Retinal pigment epithelial cell (primary cell): ENCODE measurements around the gene GPSM3.
A peak's percentile ranks its signal among the peaks of the same experiment; 100 is the strongest.

Experiments used
- DNase-seq: peaks from one replicate; pipeline ENCODE4 v3.0.0-alpha.2; 2010; ENCODE audit warnings: low read depth
- H3K4me3 ChIP-seq: 2 replicates; pipeline ENCODE4 v1.5.1; 2011; ENCODE audit warnings: mild to moderate bottlenecking, low read length, control low read depth, moderate library complexity
- TF ChIP-seq, protein P1 (sequence below): conservative IDR thresholded peaks from 2 replicates; pipeline ENCODE4 v1.5.1; 2011; ENCODE audit warnings: low read depth, low read length, control low read depth, inconsistent platforms

GPSM3 gene

GRCh38 chr6:32152769-32153563 is 39.5 kb downstream of the GPSM3 start:
- TF ChIP-seq, protein P1, sequence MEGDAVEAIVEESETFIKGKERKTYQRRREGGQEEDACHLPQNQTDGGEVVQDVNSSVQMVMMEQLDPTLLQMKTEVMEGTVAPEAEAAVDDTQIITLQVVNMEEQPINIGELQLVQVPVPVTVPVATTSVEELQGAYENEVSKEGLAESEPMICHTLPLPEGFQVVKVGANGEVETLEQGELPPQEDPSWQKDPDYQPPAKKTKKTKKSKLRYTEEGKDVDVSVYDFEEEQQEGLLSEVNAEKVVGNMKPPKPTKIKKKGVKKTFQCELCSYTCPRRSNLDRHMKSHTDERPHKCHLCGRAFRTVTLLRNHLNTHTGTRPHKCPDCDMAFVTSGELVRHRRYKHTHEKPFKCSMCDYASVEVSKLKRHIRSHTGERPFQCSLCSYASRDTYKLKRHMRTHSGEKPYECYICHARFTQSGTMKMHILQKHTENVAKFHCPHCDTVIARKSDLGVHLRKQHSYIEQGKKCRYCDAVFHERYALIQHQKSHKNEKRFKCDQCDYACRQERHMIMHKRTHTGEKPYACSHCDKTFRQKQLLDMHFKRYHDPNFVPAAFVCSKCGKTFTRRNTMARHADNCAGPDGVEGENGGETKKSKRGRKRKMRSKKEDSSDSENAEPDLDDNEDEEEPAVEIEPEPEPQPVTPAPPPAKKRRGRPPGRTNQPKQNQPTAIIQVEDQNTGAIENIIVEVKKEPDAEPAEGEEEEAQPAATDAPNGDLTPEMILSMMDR, result no peak
- DNase-seq, result no peak
- peak overlapping the region; percentile 92 for H3K4me3 ChIP-seq

- DNase-seq, result no peak
- peak within 1 kb of the TSS; percentile 14 for H3K4me3 ChIP-seq
- TF ChIP-seq, protein P1, result no peak
Observed at GRCh38 chr6:32151863-32152768, 40.3 kb downstream of the GPSM3 start, which contains the start of gene PRRT1. Gene PRRT1, minus strand, starts transcription at chr6:32151939. Its CDS starts 112 bp downstream, at chr6:32151827.

- TF ChIP-seq, protein P1, result no peak
- H3K4me3 ChIP-seq, result no peak overlapping the region
- no peak for DNase-seq
Observed at GRCh38 chr6:32151181-32151862, 41.1 kb downstream of the GPSM3 start.

DNA sequence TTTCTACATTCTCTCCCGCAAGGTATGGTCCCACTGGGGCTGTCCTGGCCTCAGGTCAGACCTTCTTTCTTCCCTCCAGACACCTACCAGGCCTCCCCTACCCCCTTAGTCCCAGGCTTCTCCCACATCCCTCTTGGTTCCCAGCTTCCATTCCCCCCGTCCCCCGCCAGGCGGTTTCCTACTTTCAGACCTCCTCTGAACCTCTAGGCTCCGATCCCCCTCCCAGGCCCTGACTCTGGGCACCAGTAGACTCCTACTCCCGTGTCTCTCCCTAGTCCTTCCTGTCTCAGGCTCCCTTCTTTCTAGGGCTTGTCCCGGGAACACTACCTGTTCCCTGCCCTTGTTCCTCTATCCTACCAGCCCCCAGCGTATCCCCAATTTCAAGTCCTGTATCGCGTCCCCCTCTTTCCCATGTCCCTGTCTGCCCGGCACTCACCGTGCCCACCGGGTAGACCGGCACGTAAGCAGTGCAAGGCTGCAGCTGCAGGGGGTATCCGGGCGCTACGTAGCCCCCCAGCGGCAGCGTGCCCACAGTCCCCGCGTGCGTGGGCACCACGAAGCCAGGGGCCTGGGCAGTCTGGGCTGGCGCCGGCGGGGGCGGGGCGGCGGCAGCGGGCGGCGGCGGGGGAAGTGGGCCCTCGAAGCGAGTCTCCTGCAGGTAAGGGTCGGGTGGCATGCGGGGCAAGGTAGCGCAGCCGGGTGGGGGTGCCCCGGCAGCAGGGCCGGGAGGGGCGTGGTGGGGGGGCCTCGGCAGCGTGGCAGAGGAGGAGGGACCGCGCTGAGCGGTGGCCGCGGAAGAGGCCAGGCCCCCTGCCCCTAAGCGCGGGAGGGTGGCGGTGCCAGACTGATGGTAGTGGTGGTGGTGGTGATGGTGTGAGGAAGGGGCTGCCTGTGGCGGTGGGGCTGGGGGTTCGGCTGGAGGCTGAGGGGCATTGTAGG is 42.2 kb downstream of the GPSM3 start:
- no peak for DNase-seq
- TF ChIP-seq, protein P1, result no peak
- H3K4me3 ChIP-seq, result no peak overlapping the region

DNA sequence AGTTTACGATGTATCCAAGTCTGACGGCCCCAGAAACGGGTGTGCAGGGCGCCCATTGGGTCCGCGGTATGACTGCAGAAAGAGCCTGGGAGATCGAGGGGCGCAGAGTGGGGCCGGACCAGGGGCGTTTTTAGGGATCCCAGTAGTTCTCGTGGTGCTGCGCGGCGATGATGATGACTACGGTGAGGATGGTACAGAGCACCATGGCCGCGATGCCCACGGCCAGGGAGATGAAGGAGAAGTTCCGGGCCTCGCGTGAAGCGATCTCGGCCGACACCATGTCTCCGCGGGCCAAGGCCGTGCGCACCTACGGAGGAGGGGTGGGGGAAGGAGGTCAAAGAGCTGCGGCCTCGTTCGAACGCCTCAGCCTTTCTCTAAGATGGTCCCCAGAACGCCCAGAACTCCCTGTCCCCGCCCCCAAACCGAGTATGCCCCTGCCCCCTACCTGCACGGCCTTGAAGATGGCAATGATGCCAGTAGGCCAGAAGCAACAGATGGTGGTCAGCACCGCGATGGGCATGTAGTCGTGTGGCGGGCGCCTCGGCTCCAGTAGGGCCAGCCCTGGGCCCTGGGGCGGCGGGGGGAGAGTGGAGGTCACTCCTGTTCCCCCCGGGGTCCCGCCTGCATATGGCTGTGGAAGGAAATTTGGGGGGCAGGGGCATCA is 43.2 kb downstream of the GPSM3 start:
- TF ChIP-seq, protein P1, result no peak
- DNase-seq, result no peak
- peak overlapping the region; percentile 56 for H3K4me3 ChIP-seq
